Measurements from ENCODE around the gene EEF1AKMT3.
"Not testable (repeated sequence)": the region's sequence is repeated elsewhere in the genome, so short reads cannot be mapped to it uniquely, and the experiment has no call there.

EEF1AKMT3 gene

DNA sequence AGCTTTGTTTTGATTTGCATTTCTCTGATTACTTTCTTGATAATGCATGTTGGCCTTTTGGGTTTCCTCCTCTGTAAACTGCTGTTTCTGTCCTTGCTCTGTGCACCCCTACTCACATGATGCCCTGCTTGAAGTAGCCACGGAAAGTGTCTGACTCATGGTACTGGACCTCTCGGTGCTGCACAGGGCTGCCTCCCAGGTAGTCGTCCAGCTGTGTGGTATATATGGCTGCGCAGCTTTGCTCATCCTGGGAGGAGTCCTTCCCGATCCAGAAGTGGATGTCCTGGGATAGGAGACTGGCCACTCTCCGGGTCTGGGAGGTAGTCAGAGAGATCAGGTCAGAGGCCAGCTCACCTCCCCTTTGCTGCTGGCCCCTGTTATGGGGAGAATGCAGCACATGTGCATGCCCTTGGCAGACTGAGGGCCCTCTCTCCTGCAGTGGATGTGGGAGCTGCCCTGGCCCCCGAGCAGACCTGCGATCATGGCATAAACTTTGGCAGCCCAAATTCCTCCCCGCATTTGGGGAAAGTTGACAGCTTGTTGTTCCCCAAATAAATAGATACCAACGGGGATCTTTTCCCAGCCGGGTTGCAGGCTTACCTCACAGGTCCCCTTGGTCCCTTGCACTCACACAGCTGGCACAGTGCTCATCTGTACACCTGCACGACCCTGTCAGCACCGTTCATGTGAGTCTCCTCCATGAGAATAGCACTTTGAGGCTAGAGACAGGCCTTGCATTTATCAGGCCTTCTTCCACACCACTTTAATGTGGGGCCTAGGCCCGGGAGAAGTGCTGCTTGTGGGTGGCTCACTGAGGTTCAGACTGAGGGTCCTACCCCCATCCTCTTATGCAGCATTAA lies 40.9 kb downstream of the EEF1AKMT3 start:
- no peak overlapping the region for H3K27ac Mint-ChIP-seq
- H3K36me3 Mint-ChIP-seq: peaks cover 1% of the 10 kb centered on the region
- ATAC-seq (ENCODE audit: low read depth) (no peak), DNase-seq (ENCODE audit: low spot score in 2 of 2) (no peak)
- H3K4me3 Mint-ChIP-seq: no peak overlapping the region
- no peaks in the 10 kb centered on the region for H3K27me3 Mint-ChIP-seq
- no peaks in the 10 kb centered on the region for H3K9me3 Mint-ChIP-seq
- no peaks in the 10 kb centered on the region for H3K4me1 Mint-ChIP-seq

DNA sequence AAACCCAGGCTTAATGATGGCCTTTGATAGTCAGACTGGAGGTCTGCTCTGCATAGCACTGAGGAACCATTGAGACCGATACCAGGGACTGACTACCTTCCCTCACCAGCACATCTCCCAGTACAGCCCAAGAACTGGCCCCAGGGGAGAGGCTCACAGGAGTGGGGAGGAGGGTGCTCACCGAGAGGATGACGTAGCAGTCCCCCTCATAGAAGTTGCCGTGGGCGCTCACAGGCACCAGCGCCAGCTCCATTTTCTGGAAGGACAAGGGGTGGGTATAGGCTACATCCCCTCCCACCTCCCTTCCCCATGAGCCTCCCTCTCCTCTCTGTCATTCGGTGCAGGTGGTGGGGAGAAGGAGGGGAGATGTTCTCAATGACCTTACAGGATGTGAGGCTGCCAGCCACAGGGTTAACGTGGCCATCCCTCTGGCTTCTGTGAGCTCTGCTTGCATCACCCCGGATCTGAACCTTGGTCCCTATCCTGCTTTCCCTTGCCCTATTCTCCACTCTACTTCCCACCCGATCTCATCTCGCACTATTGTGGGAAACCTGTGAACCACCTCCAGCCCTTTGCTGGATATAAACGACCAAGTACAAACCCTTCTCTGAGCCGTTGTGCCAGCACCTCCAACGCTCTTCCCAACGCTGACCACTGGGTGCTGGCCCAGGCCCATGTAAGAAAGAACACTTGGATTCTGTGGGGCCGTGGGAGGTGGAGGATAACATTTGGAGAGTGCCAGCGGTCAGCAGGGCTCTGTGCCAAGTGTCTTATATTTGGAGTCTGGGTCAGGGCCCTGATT lies 41.8 kb downstream of the EEF1AKMT3 start:
- DNase-seq (ENCODE audit: low spot score in 2 of 2) (no peak), ATAC-seq (ENCODE audit: low read depth) (no peak)
- Mint-ChIP-seq H3K27ac (no peak overlapping the region), H3K4me1 (peaks cover 3% of the 10 kb centered on the region), H3K27me3 (no peaks in the 10 kb centered on the region), H3K9me3 (no peaks in the 10 kb centered on the region), H3K36me3 (peaks cover 1% of the 10 kb centered on the region), H3K4me3 (no peak overlapping the region)

DNA sequence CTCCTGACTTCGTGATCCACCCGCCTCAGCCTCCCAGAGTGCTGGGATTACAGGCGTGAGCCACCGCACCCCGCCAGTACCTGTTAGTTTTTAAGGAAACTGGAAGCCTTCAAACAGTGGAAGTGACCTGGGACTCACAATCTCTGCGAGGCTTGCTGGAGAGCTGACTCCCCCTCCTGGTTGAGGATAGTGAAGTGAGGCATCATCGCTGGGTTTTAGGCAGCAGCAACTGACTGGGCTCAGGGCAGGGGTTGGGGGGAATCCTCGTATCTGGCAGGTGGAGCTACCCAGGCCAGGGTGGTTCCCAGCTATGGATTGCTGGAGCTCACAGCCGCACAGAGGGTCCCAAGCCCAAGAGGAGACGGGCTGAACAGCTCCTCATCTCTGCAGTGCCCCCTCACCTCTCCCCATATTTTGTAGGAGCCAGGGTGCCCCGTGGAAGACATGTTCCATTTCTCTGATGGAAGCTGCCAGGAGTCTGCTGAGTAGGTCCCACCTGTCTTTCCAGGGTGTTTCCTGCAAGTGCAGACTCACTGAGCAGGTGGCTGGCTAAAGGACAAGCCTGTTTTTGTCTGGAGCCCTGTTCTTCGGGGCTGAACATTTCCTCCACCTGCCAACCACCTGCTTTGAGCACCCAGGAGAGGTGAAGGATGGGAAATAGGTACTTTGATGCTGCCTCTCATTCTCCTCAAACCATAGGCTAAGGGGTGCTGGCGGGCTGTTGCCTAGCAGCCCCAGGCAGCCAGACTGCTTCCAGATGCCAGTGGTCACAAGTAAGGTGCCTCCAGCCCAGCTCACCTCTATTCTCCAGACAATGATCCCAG lies 43.0 kb downstream of the EEF1AKMT3 start:
- H3K4me3 Mint-ChIP-seq: no peak overlapping the region
- H3K27me3 Mint-ChIP-seq: no peaks in the 10 kb centered on the region
- H3K27ac Mint-ChIP-seq: no peak overlapping the region
- no peak for DNase-seq (ENCODE audit: low spot score in 2 of 2)
- no peak for ATAC-seq (ENCODE audit: low read depth)
- no peaks in the 10 kb centered on the region for H3K9me3 Mint-ChIP-seq
- H3K4me1 Mint-ChIP-seq: peaks cover 3% of the 10 kb centered on the region
- peaks cover 1% of the 10 kb centered on the region for H3K36me3 Mint-ChIP-seq

DNA sequence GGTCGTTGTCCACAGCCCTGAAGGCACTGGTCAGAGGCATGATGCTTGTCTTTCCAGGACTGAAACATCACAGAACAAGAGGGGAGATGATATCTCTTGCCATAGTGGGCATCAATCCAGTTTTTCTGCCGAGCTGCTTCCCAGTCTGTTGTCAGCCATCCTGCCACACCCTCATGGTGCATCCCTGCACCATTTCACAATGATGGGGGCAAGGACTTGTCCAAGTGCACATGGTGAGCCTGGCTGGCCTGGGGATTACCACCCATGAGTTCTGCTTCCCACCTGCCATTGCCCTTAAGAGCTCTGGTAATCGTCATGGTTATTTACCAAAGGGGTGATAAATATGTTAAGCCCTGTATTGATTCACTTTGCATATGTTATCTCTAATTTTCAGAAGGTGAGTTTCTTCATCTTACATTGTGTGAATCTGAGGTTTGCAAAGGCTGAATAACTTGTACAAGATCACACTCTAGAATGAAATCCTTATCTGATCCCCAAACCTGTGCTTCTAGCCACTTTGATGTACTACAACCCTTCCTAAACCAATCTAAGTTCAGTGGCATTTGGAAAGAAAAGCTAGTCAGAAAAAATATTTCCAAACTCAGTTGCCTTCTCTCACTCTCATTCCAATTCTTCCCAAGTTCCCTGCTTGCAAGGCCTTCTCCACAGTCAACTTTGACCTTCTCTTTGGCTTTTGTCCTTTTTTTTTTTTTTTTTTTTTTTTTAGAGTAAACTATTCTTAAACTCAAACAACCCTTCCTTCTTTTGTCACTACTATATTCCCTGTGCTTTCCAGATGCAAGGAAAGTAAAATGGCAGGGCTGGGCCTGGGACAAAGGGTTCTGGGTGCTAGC lies 43.8 kb downstream of the EEF1AKMT3 start:
- Mint-ChIP-seq H3K27me3 (no peaks in the 10 kb centered on the region), H3K9me3 (no peaks in the 10 kb centered on the region), H3K27ac (no peak overlapping the region), H3K4me3 (no peak overlapping the region), H3K4me1 (peaks cover 3% of the 10 kb centered on the region), H3K36me3 (peaks cover 7% of the 10 kb centered on the region)
- DNase-seq (ENCODE audit: low spot score in 2 of 2): no peak
- ATAC-seq (ENCODE audit: low read depth): no peak

DNA sequence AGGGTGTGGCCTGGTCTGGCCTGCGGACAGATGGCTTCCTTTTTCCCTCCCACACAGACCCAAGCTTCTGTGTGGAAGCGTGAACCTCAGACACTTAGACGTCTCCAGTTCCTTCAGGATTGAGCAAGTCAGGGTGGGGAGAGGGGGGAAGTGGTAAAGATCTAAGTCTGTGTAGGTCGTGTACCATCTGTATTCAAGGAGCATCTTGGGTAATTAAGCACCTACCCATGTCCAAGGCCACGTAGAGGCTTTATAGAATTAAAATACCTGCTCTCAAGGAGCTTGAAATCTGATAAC lies 44.4 kb downstream of the EEF1AKMT3 start:
- H3K36me3 Mint-ChIP-seq: peaks cover 10% of the 10 kb centered on the region
- H3K27me3 Mint-ChIP-seq: no peaks in the 10 kb centered on the region
- H3K9me3 Mint-ChIP-seq: no peaks in the 10 kb centered on the region
- no peak overlapping the region for H3K4me3 Mint-ChIP-seq
- ATAC-seq (ENCODE audit: low read depth) (no peak), DNase-seq (ENCODE audit: low spot score in 2 of 2) (no peak)
- no peak overlapping the region for H3K27ac Mint-ChIP-seq
- peaks cover 3% of the 10 kb centered on the region for H3K4me1 Mint-ChIP-seq

DNA sequence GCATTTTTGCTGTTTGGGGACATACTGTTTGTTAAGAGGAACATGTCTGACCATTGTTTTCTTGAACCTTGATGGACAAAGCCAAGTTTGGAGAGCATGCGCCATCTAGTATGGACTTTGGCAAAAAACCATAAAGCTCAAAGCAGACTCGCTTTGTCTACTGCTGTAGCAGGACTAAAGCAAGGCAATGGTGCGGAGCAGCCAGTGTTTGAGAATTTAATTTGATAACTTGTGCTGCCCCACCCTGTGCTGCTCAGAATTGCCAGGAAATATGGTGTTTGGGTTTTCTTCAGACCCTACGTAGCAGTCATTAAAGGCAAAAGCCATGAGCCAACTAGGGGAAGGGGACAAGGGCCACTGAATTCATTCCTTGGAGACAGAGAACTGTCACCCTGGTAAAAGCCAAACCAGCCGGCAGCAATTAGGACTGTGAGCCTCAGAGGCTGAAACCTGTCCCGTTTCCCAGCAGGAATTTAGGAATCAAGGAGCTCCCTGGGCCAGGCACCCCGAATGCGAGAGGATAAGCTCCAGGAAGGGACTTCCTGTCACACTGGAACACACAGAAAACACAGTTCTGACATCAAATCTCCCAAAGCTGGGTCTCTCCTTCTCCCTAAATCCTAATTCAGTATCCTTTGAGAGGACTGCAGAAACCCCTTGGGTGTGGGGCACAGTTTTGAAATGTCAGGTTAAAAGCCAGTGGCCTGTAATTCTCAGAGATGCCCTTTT lies 45.0 kb downstream of the EEF1AKMT3 start:
- ATAC-seq (ENCODE audit: low read depth) (no peak), DNase-seq (ENCODE audit: low spot score in 2 of 2) (no peak)
- Mint-ChIP-seq H3K4me3 (no peak overlapping the region), H3K27me3 (no peaks in the 10 kb centered on the region), H3K9me3 (no peaks in the 10 kb centered on the region), H3K27ac (no peak overlapping the region), H3K4me1 (peaks cover 3% of the 10 kb centered on the region), H3K36me3 (peaks cover 11% of the 10 kb centered on the region)

DNA sequence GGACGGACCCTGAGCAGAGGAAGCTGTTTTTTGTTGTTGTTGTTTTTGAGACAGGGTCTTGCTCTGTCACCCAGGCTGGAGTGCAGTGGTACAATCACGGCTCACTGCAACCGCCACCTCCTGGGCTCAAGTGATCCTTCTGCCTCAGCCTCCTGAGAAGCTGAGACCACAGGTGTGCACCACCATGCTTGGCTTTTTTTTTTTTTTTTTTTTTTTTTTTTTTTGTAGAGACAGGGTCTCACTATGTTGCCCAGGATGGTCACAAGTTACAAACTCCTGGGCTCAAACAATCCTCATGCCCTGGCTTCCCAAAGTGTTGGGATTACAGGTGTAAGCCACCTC lies 45.5 kb downstream of the EEF1AKMT3 start:
- H3K4me3 Mint-ChIP-seq; H3K27ac Mint-ChIP-seq; H3K27me3 Mint-ChIP-seq; H3K9me3 Mint-ChIP-seq; H3K4me1 Mint-ChIP-seq; DNase-seq (ENCODE audit: low spot score in 2 of 2); ATAC-seq (ENCODE audit: low read depth): not testable (repeated sequence)
- peaks cover 11% of the 10 kb centered on the region for H3K36me3 Mint-ChIP-seq

DNA sequence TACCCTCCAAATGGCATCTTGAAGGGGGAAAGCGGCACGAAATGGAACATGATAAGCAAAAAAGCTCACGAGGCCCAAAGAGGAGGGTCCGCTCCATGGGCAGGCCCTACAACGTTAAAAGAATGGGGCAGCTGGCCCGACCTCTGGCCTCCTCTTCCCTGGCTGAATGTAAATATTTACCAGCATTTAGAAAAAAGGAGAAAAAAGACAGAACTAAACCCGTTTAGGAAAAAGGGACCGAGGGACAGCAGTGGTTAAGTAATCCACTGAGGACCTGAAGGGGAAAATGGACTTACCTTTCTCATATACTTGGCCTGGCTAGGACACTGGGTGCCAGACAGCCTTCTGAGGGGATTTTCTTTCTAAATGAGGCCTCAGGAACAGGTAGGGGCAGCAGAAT lies 47.7 kb downstream of the EEF1AKMT3 start:
- not testable (repeated sequence) for ATAC-seq (ENCODE audit: low read depth); H3K4me1 Mint-ChIP-seq; H3K27ac Mint-ChIP-seq; H3K4me3 Mint-ChIP-seq; H3K27me3 Mint-ChIP-seq; H3K9me3 Mint-ChIP-seq; DNase-seq (ENCODE audit: low spot score in 2 of 2)
- H3K36me3 Mint-ChIP-seq: peaks cover 23% of the 10 kb centered on the region

DNA sequence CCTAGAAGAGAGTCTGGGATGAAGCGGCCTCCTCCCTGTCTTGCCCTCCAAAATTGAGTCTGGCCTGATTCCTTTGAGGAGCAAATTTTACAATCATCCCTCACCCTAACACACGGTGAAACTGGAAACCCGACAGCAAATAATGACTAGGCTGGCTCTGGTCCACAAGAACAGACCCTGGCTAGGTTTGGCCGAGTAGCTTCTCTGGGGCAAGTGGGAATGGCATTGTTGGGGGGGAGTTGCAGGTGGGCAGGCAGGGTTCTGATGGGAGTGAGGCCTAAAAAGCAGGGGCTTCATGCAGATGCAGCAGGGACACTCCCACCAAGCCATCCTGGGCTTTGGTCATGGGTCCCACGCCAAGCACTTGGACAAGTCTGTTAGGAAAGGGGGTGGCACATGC lies 48.6 kb downstream of the EEF1AKMT3 start:
- H3K9me3 Mint-ChIP-seq; H3K4me3 Mint-ChIP-seq; H3K4me1 Mint-ChIP-seq; ATAC-seq (ENCODE audit: low read depth); DNase-seq (ENCODE audit: low spot score in 2 of 2); H3K27me3 Mint-ChIP-seq: not testable (repeated sequence)
- Mint-ChIP-seq H3K36me3 (peaks cover 32% of the 10 kb centered on the region), H3K27ac (peak overlapping the region; percentile 59)

DNA sequence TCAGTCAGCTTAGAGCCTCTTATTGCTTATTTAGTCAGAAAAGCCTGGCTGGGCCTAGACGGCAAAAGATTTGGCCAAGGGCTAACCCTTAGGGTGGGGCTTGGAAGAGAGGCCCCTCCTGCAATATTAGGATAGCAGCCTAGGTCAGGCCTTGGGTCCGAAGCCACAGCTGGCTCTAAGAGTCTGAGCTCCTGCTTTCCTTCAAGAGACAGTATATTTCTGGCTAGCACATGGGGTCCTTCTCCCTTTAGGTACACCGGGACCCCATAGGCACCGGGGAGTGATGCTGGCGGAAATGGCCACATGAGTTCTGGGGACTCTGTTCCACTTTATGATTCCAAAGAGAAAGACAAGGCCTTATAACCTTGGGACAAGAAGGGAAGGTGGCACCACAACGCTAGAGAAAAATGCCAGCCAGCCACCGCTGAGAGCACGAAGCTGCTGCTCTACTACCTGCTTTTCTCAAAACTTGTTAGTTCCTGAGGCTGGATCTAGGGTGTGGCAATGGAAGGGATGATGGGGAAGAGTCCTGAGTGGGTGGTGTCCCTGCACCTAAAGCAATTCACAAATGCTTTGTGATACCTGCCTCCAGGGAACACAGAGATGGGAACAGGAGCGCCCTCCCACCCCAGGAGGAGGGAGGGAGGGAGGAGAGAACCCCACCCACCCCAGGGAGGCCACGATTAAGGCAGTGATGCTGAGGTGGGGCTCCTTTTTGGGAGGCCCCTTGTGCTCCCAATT lies 49.2 kb downstream of the EEF1AKMT3 start:
- Mint-ChIP-seq H3K4me3 (no peak overlapping the region), H3K4me1 (peaks cover 5% of the 10 kb centered on the region), H3K9me3 (no peaks in the 10 kb centered on the region), H3K27ac (no peak overlapping the region), H3K36me3 (peaks cover 33% of the 10 kb centered on the region), H3K27me3 (no peaks in the 10 kb centered on the region)
- ATAC-seq (ENCODE audit: low read depth) (no peak), DNase-seq (ENCODE audit: low spot score in 2 of 2) (no peak)

DNA sequence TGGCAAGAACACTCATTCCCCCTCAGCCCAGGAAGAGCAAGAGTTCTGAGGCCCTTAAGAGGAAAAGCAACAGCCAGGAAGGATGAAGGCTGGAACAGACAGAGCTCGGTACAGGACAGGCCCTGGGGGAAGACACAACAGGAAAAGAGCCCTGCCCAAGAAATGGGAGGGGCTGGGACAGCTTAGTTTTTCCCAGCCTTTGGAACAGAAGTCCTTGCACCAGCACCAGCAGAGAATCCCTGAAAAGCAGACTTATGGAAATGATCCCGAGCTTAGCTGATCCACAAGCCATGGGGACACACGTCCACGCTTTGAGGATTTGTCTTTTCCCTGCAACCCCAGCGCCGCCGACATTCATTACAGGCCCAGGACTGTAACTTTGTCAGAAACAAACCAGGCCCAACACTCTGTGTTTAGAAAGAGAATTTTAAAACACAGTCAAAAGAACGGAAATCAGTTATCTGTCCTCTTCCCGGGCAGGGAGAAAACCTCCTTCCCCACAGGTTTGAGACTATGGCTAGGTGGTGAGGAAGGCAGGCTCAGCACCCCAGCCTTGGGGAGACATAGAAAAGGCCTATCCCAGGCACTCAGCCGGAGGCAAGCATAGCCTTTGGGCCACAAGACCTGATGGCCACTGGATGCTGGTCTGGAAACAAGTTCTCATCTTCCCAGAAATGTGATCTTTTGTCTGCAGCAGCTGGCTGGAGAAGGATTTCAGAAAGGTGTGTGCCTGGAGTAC lies 50.1 kb downstream of the EEF1AKMT3 start:
- H3K9me3 Mint-ChIP-seq: no peaks in the 10 kb centered on the region
- H3K4me1 Mint-ChIP-seq: peaks cover 7% of the 10 kb centered on the region
- H3K4me3 Mint-ChIP-seq: no peak overlapping the region
- no peaks in the 10 kb centered on the region for H3K27me3 Mint-ChIP-seq
- no peak for DNase-seq (ENCODE audit: low spot score in 2 of 2)
- ATAC-seq (ENCODE audit: low read depth): no peak
- no peak overlapping the region for H3K27ac Mint-ChIP-seq
- H3K36me3 Mint-ChIP-seq: peaks cover 38% of the 10 kb centered on the region

All from memory B cell (primary cell).